AG04450 (cell line): ENCODE results near the gene WDR70. TPM values are rescaled to one million over a fixed set of nuclear protein-coding genes. Genes with fewer than 3 reads are reported as not detected.
A peak's percentile ranks its signal among the peaks of the same experiment; 100 is the strongest.
"Not testable (repeated sequence)": the region's sequence is repeated elsewhere in the genome, so short reads cannot be mapped to it uniquely, and the experiment has no call there.

Experiments used
- CTCF ChIA-PET: fragments of 300-600, 350-600 bp; formaldehyde crosslinking; extraction: SDS; loops from one replicate; lab custom pipeline; 2022; ENCODE audit warnings: antibody characterized with exemption, inconsistent platforms; lab: Charles Lee
- POLR2A ChIA-PET: fragments of 350-600 bp; formaldehyde crosslinking; extraction: SDS; loops from one replicate; lab custom pipeline; 2021; ENCODE audit warnings: antibody characterized with exemption, inconsistent platforms; lab: Yijun Ruan, JAX
- DNase-seq: peaks from one replicate; pipeline ENCODE4 v3.0.0-alpha.2; 2011; ENCODE audit warnings: low read depth, low spot score
- H3K27ac ChIP-seq: one replicate; pipeline ENCODE4 v1.5.1; 2012; ENCODE audit warnings: low read depth, low read length, control low read depth
- H3K27me3 ChIP-seq: one replicate; pipeline ENCODE4 v1.6.0; 2012; ENCODE audit warnings: low read length; ENCODE audit not compliant: control insufficient read depth, insufficient read depth
- H3K4me3 ChIP-seq: 2 replicates; pipeline ENCODE4 v1.5.1; 2011; ENCODE audit warnings: mild to moderate bottlenecking, low read depth, low read length, control low read depth
- H3K9me3 ChIP-seq: 2 replicates; pipeline ENCODE4 v1.5.1; 2012; ENCODE audit warnings: low read length; ENCODE audit not compliant: control insufficient read depth, insufficient read depth
- polyA plus RNA-seq: library from polyadenylated mRNA; depleted of rRNA; stranded (reverse); fragments of >200 nt; gene quantifications from 2 replicates; pipeline ENCODE4 v1.2.3, GENCODE V29; 2011
- TF ChIP-seq, protein P1 (sequence below): IDR thresholded peaks from 2 replicates; pipeline ENCODE4 v1.5.1; 2011; ENCODE audit warnings: low read depth, low read length, control low read depth, inconsistent platforms

Gene WDR70
- polyA plus RNA-seq, 1 experiment: 38.5 TPM

GRCh38 chr5:37619353-37619752 is 240.2 kb downstream of the WDR70 start:
- peak; percentile 61 for DNase-seq
- POLR2A ChIA-PET: interaction anchor here (0.6 to 0.8 kb wide), 5 partner anchors 76 to 138 kb away, joined by 3 to 4 read pairs (median 4); no protein-coding TSS in a partner anchor

DNA sequence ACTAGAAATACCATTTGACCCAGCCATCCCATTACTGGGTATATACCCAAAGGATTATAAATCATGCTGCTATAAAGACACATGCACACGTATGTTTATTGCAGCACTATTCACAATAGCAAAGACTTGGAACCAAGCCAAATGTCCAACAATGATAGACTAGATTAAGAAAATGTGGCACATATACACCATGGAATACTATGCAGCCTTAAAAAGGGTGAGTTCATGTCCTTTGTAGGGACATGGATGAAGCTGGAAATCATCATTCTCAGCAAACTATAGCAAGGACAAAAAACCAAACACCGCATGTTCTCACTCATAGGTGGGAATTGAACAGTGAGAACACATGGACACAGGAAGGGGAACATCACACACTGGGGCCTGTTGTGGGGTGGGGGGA is 243.2 kb downstream of the WDR70 start:
- H3K27me3 ChIP-seq, H3K4me3 ChIP-seq, H3K27ac ChIP-seq, CTCF ChIA-PET, POLR2A ChIA-PET, DNase-seq, H3K9me3 ChIP-seq: not testable (repeated sequence)

More at GRCh38 chr5:37619353-37619752, 240.2 kb downstream of the WDR70 start:
- no peak overlapping the region for H3K4me3 ChIP-seq
- no peaks in the 10 kb centered on the region for H3K9me3 ChIP-seq
- CTCF ChIA-PET: interaction anchor here (0.6 to 1.0 kb wide), 3 partner anchors 30 to 629 kb away, joined by 4 to 5 read pairs (median 4); no protein-coding TSS in a partner anchor
- no peaks in the 10 kb centered on the region for H3K27me3 ChIP-seq
- TF ChIP-seq, protein P1, sequence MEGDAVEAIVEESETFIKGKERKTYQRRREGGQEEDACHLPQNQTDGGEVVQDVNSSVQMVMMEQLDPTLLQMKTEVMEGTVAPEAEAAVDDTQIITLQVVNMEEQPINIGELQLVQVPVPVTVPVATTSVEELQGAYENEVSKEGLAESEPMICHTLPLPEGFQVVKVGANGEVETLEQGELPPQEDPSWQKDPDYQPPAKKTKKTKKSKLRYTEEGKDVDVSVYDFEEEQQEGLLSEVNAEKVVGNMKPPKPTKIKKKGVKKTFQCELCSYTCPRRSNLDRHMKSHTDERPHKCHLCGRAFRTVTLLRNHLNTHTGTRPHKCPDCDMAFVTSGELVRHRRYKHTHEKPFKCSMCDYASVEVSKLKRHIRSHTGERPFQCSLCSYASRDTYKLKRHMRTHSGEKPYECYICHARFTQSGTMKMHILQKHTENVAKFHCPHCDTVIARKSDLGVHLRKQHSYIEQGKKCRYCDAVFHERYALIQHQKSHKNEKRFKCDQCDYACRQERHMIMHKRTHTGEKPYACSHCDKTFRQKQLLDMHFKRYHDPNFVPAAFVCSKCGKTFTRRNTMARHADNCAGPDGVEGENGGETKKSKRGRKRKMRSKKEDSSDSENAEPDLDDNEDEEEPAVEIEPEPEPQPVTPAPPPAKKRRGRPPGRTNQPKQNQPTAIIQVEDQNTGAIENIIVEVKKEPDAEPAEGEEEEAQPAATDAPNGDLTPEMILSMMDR: no peak
- H3K27ac ChIP-seq: no peak overlapping the region

- ChIA-PET CTCF (no interaction called here), POLR2A (no interaction called here)
- no peaks in the 10 kb centered on the region for H3K27me3 ChIP-seq
- H3K9me3 ChIP-seq: peaks cover 3% of the 10 kb centered on the region; the same call in 1 of the 2 replicates
- DNase-seq: no peak
- no peak overlapping the region for H3K4me3 ChIP-seq
- TF ChIP-seq, protein P1: no peak
- no peak overlapping the region for H3K27ac ChIP-seq
These were observed 247.1 kb downstream of the WDR70 start for GRCh38 chr5:37626266-37626665.

DNA sequence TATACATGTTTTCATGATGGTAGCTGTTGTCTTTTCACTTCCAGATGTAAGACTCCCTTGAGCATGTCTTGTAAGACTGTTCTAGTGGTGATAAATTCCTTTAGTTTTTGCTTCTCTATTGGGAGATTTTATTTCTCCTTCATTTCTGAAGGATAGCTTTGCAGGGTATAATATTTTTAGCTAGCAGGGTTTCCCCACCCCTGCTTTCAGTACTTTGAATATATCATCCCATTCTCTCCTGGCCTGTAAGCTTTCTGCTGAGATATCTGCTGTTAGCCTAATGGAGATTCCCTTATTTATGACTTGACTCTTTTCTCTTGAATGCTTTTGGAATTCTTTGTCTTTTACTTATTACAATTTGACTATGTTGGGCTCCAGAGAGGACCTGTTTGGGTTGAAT is 249.8 kb downstream of the WDR70 start:
- no peak overlapping the region for H3K27ac ChIP-seq
- no peak for DNase-seq
- TF ChIP-seq, protein P1: no peak
- POLR2A ChIA-PET: no interaction called here
- peaks cover 3% of the 10 kb centered on the region; the same call in 1 of the 2 replicates for H3K9me3 ChIP-seq
- CTCF ChIA-PET: no interaction called here
- no peak overlapping the region for H3K4me3 ChIP-seq
- no peaks in the 10 kb centered on the region for H3K27me3 ChIP-seq

GRCh38 chr5:37631939-37632338 is 252.8 kb downstream of the WDR70 start:
- Histone ChIP-seq H3K9me3 (peaks cover 3% of the 10 kb centered on the region; the same call in 1 of the 2 replicates), H3K4me3 (no peak overlapping the region), H3K27me3 (no peaks in the 10 kb centered on the region), H3K27ac (no peak overlapping the region)
- TF ChIP-seq, protein P1: no peak
- DNase-seq: no peak
- ChIA-PET POLR2A (no interaction called here), CTCF (no interaction called here)
